Activated T-helper 17 cell treated with anti-CD3 and anti-CD28 coated beads, Interleukin-2, amount 50 U/mL, for 72 hours (primary cell): Measurements from ENCODE around the gene RO60. TPM values are rescaled to one million over a fixed set of nuclear protein-coding genes. Genes with fewer than 3 reads are reported as not detected.

Experiments
- total RNA-seq, 2 donors: library from RNA; stranded (reverse); gene quantifications; one replicate each; pipeline ENCODE4 v1.2.3, GENCODE V29; 2022

The RO60 gene
- total RNA-seq, 2 donors from 2014 or later: 65.9 to 76.3 TPM

Other genes with a start within 250 kb of the RO60 start
- gene UCHL5, start 252 bp upstream of the RO60 start, total RNA-seq: 10 to 100 TPM; 45.2 to 75.4 TPM
- 10 to 100 TPM; 15.1 to 32.2 TPM for gene GLRX2, start 45.8 kb downstream of the RO60 start, total RNA-seq
- gene CDC73, start 62.4 kb downstream of the RO60 start, total RNA-seq: 10 to 100 TPM; 62.7 to 66.0 TPM
- 1 to 10 TPM; 1.4 to 1.8 TPM for gene B3GALT2, start 127.0 kb downstream of the RO60 start, total RNA-seq